H9 (cell line): ENCODE data around the gene SRRM3. TPM values are rescaled to one million over a fixed set of nuclear protein-coding genes. Genes with fewer than 3 reads are reported as not detected.

Source experiments
- DNase-seq: peaks from one replicate; pipeline ENCODE4 v3.0.0-alpha.2; 2017
- H2AFZ ChIP-seq: one replicate; pipeline ENCODE4 v1.6.1; 2013; ENCODE audit warnings: mild to moderate bottlenecking, low read length, control low read depth, moderate library complexity
- H2AK5ac ChIP-seq: 2 replicates; pipeline ENCODE4 v1.6.1; 2013; ENCODE audit warnings: low read length, control low read depth, mixed read lengths; ENCODE audit not compliant: insufficient read length
- H2BK120ac ChIP-seq: one replicate; pipeline ENCODE4 v1.6.1; 2013; ENCODE audit warnings: low read depth, mild to moderate bottlenecking, low read length, control low read depth, inconsistent platforms; ENCODE audit not compliant: poor library complexity, severe bottlenecking
- H2BK12ac ChIP-seq: 2 replicates; pipeline ENCODE4 v1.6.1; 2013; ENCODE audit warnings: low read length, control low read depth, mixed read lengths, low read depth; ENCODE audit not compliant: insufficient read length
- H2BK15ac ChIP-seq: 2 replicates; pipeline ENCODE4 v1.6.1; 2013; ENCODE audit warnings: low read depth, low read length, control low read depth
- H2BK20ac ChIP-seq: one replicate; pipeline ENCODE4 v1.6.1; 2013; ENCODE audit warnings: low read depth, mild to moderate bottlenecking, low read length, control low read depth, inconsistent platforms; ENCODE audit not compliant: poor library complexity, severe bottlenecking
- H2BK5ac ChIP-seq: 2 replicates; pipeline ENCODE4 v1.6.1; 2013; ENCODE audit warnings: low read length, control low read depth, mixed read lengths; ENCODE audit not compliant: insufficient read length
- H3K14ac ChIP-seq: 2 replicates; pipeline ENCODE4 v1.6.1; 2013; ENCODE audit warnings: low read length, control low read depth; ENCODE audit not compliant: insufficient read depth
- H3K18ac ChIP-seq: 2 replicates; pipeline ENCODE4 v1.6.1; 2013; ENCODE audit warnings: low read depth, mild to moderate bottlenecking, mixed read lengths, low read length, control low read depth; ENCODE audit not compliant: insufficient read length
- H3K23ac ChIP-seq: 2 replicates; pipeline ENCODE4 v1.6.1; 2013; ENCODE audit warnings: low read length, control low read depth, mixed read lengths, low read depth; ENCODE audit not compliant: insufficient read length
- H3K23me2 ChIP-seq: 2 replicates; pipeline ENCODE4 v1.6.1; 2013; ENCODE audit warnings: low read depth, mild to moderate bottlenecking, mixed read lengths, low read length, control low read depth; ENCODE audit not compliant: insufficient read length, poor library complexity, severe bottlenecking
- H3K27ac ChIP-seq: 2 replicates; pipeline ENCODE4 v1.5.1; 2013; ENCODE audit warnings: low read length, control low read depth, mixed read lengths, low read depth; ENCODE audit not compliant: insufficient read length
- H3K27me3 ChIP-seq: 2 replicates; pipeline ENCODE4 v1.6.1; 2013; ENCODE audit warnings: low read length, control low read depth, inconsistent platforms; ENCODE audit not compliant: insufficient read depth
- H3K4ac ChIP-seq: 2 replicates; pipeline ENCODE4 v1.6.1; 2013; ENCODE audit warnings: low read depth, mild to moderate bottlenecking, control low read depth, inconsistent platforms, low read length, moderate library complexity
- H3K4me1 ChIP-seq: 2 replicates; pipeline ENCODE4 v1.6.1; 2013; ENCODE audit warnings: low read length, control low read depth, inconsistent platforms; ENCODE audit not compliant: insufficient read depth
- H3K4me2 ChIP-seq: 2 replicates; pipeline ENCODE4 v1.6.1; 2013; ENCODE audit warnings: low read length, control low read depth, mixed read lengths; ENCODE audit not compliant: insufficient read length, insufficient read depth
- H3K56ac ChIP-seq: 2 replicates; pipeline ENCODE4 v1.6.1; 2013; ENCODE audit warnings: low read depth, mild to moderate bottlenecking, mixed read lengths, low read length, control low read depth; ENCODE audit not compliant: insufficient read length
- H3K79me1 ChIP-seq: 2 replicates; pipeline ENCODE4 v1.6.1; 2013; ENCODE audit warnings: low read depth, mild to moderate bottlenecking, moderate library complexity, low read length, control low read depth, inconsistent platforms; ENCODE audit not compliant: insufficient read depth, poor library complexity, severe bottlenecking
- H3K79me2 ChIP-seq: 2 replicates; pipeline ENCODE4 v1.6.1; 2013; ENCODE audit warnings: low read length, control low read depth, inconsistent platforms; ENCODE audit not compliant: insufficient read depth
- H3K9ac ChIP-seq: 2 replicates; pipeline ENCODE4 v1.6.1; 2013; ENCODE audit warnings: low read length, control low read depth, mixed read lengths; ENCODE audit not compliant: insufficient read length; ENCODE audit errors: extremely low read depth
- H3K9me3 ChIP-seq: one replicate; pipeline ENCODE4 v1.6.1; 2013; ENCODE audit warnings: low read depth, low read length, inconsistent platforms; ENCODE audit not compliant: control insufficient read depth
- H3T11ph ChIP-seq: one replicate; pipeline ENCODE4 v1.6.1; 2013; ENCODE audit warnings: mild to moderate bottlenecking, low read length, control low read depth, inconsistent platforms
- H4K20me1 ChIP-seq: one replicate; pipeline ENCODE4 v1.6.1; 2013; ENCODE audit not compliant: control insufficient read depth, insufficient read length, insufficient read depth
- H4K5ac ChIP-seq: 2 replicates; pipeline ENCODE4 v1.6.1; 2013; ENCODE audit warnings: low read depth, mild to moderate bottlenecking, mixed read lengths, low read length, control low read depth; ENCODE audit not compliant: insufficient read length
- H4K8ac ChIP-seq: replicated peaks from 2 replicates; pipeline ENCODE4 v1.6.1; 2013; ENCODE audit warnings: low read length, control low read depth, mixed read lengths, low read depth; ENCODE audit not compliant: insufficient read length
- H4K91ac ChIP-seq: 2 replicates; pipeline ENCODE4 v1.6.1; 2013; ENCODE audit warnings: low read depth, mild to moderate bottlenecking, moderate library complexity, mixed read lengths, low read length, control low read depth; ENCODE audit not compliant: insufficient read length
- H3K27ac Mint-ChIP-seq, 3 experiments: 2 replicates in 2 of 3; 3 replicates in 1 of 3; pipeline ENCODE4 v1.8.0; 2020 to 2021; ENCODE audit warnings: mixed read lengths in 3 of 3, mild to moderate bottlenecking in 1 of 3, moderate library complexity in 1 of 3
- H3K27me3 Mint-ChIP-seq: 2 replicates; pipeline ENCODE4 v1.8.0; 2021; ENCODE audit warnings: low read depth, mild to moderate bottlenecking, moderate library complexity, mixed read lengths
- H3K36me3 Mint-ChIP-seq, 3 experiments: 2 replicates in 2 of 3; 3 replicates in 1 of 3; pipeline ENCODE4 v1.8.0; 2020 to 2021; ENCODE audit warnings: low read depth in 3 of 3, mixed read lengths in 3 of 3; ENCODE audit not compliant: insufficient read depth in 1 of 3
- H3K4me1 Mint-ChIP-seq, 2 experiments: 2 replicates each; pipeline ENCODE4 v1.8.0; 2020; ENCODE audit warnings: mixed read lengths in 2 of 2
- H3K4me3 Mint-ChIP-seq, 2 experiments: 2 replicates in 1 of 2; 3 replicates in 1 of 2; pipeline ENCODE4 v1.8.0; 2020 to 2021; ENCODE audit warnings: mild to moderate bottlenecking in 2 of 2, mixed read lengths in 2 of 2, moderate library complexity in 1 of 2
- H3K9me3 Mint-ChIP-seq, 2 experiments: 2 replicates in 1 of 2; 3 replicates in 1 of 2; pipeline ENCODE4 v1.8.0; 2020; ENCODE audit warnings: mild to moderate bottlenecking in 2 of 2, mixed read lengths in 2 of 2, moderate library complexity in 1 of 2
- CTCF ChIP-seq: fragments of 200-600 bp; sonication (generic); conservative IDR thresholded peaks from 3 replicates; pipeline ENCODE4 v1.8.0; 2021; ENCODE audit warnings: antibody characterized with exemption, mild to moderate bottlenecking
- WGBS: extraction: QIAGEN DNeasy Blood & Tissue Kit; methylation state at CpG from one replicate; pipeline ENCODE4 v1.1.7; 2013; ENCODE audit warnings: missing lambda C conversion rate, low lambda C conversion rate, mixed read lengths; ENCODE audit not compliant: insufficient read length; ENCODE audit errors: extremely low coverage; 5-methylcytosine and 5-hydroxymethylcytosine counted together
- total RNA-seq: library from RNA; stranded (reverse); gene quantifications from 2 replicates; pipeline ENCODE4 v1.2.1, GENCODE V29; 2021

Gene SRRM3
- total RNA-seq, 1 experiment from 2014 or later: 11.0 TPM

DNA sequence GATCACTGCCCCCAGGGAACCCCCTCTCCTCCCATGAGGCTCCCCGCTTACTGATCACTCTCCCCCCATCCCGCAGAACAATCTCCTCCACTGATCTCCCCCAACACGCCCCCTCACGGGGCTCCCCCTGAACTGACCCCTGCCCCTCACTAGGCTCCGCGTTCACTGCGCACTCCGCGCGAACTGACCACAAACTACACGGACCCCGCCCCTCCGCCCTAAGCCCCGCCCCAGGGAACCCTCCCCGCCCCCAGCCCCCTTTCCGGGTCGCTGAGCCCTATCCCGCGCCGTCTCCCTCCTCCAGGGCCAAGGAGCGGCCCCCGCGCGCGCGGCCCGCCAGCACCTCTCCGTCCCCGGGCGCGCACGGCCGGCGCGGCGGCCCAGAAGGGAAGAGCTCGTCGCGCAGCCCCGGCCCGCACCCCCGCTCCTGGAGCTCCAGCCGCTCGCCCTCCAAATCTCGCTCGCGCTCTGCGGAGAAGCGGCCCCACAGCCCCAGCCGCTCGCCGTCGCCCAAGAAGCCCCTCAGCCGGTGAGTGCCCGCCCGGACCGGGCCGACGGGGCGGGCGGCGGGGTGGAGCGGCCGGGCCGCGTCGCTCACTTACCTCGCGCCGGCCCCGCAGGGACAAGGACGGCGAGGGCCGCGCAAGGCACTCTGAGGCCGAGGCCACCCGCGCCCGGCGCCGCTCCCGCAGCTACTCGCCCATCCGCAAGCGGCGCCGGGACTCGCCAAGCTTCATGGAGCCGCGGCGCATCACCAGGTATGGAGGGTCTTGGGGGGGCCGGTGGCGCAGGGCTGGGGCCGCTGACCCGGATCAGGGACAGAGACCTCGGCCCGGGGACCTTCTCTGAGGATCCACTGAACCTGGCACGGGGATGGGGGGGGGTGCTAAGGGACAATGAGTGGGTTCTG, 80.9 kb downstream of the SRRM3 start:
- Histone ChIP-seq H2AFZ (no peak overlapping the region), H3K79me1 (no peaks in the 10 kb centered on the region)

More for the DNA sequence above, 80.9 kb downstream of the SRRM3 start:
- peaks cover 7% of the 10 kb centered on the region; the same call in 1 of the 2 replicates for H3K27me3 ChIP-seq
- no peak overlapping the region for H3K4ac ChIP-seq
- no peak overlapping the region; a peak in 1 of 7 replicates for H3K27ac Mint-ChIP-seq
- peak overlapping the region; percentile 72 to 96 for H3K4me3 Mint-ChIP-seq
- no peak overlapping the region for H2BK120ac ChIP-seq
- no peak for TF ChIP-seq CTCF
- peaks cover 8% of the 10 kb centered on the region for H3K23me2 ChIP-seq
- no peak overlapping the region for H4K91ac ChIP-seq
- peaks cover 0 to 2% of the 10 kb centered on the region in 2 experiments; a peak in 2 of 5 replicates for H3K9me3 Mint-ChIP-seq
- no peak overlapping the region for H2BK15ac ChIP-seq
- no peaks in the 10 kb centered on the region for H3K9me3 ChIP-seq
- H3K56ac ChIP-seq: no peak overlapping the region
- no peak overlapping the region for H3T11ph ChIP-seq
- no peak overlapping the region for H4K5ac ChIP-seq
- H4K20me1 ChIP-seq: no peaks in the 10 kb centered on the region
- no peak overlapping the region for H3K9ac ChIP-seq
- peaks cover 6 to 23% (median 9%) of the 10 kb centered on the region in 3 experiments for H3K36me3 Mint-ChIP-seq
- peak overlapping the region; percentile 31; the same call in 1 of the 2 replicates for H3K14ac ChIP-seq
- H2AK5ac ChIP-seq: no peak overlapping the region
- H3K4me2 ChIP-seq: peak overlapping the region; percentile 63
- no peaks in the 10 kb centered on the region for H3K79me2 ChIP-seq
- no peak overlapping the region for H2BK12ac ChIP-seq
- H3K4me1 Mint-ChIP-seq: peaks cover 11 to 30% of the 10 kb centered on the region in 2 experiments
- H3K27me3 Mint-ChIP-seq: peaks cover 68% of the 10 kb centered on the region
- no peak overlapping the region for H2BK20ac ChIP-seq
- H3K23ac ChIP-seq: no peak overlapping the region
- H2BK5ac ChIP-seq: no peak overlapping the region
- no peak overlapping the region for H3K18ac ChIP-seq
- no peaks in the 10 kb centered on the region for H3K4me1 ChIP-seq
- peak; percentile 73 for DNase-seq
- H4K8ac ChIP-seq: no peak overlapping the region
- no peak overlapping the region for H3K27ac ChIP-seq
- WGBS: no CpG with 5 or more reads among the region's 98 CpGs
